ENCODE measurements around the gene POC5. TPM values are rescaled to one million over a fixed set of nuclear protein-coding genes. Genes with fewer than 3 reads are reported as not detected.
"Not testable (repeated sequence)": the region's sequence is repeated elsewhere in the genome, so short reads cannot be mapped to it uniquely, and the experiment has no call there.

POC5 gene
- total and polyA plus RNA-seq, 8 donors: 2.6 to 6.9 (median 4.5) TPM

DNA sequence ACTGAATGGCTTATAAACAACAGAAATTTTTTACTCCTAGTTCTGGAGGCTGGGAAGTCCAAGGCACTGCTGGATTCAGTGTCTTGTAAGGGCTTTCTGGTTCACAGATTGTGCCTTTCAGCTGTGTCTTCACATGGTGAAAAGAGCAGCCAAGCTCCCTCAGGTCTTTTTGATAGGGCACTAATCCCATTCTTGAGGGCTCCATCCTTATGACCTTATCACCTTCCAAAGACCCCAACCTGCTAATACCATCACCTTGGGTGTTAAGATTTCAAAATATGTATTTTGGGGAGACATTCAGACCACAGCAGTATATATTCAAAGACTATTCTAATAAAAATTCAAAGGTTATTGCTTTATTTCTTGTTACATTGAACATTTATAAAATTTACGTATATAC is 16.5 kb upstream of the POC5 start:
- FAIRE-seq (no peak), DNase-seq (no peak), ATAC-seq (no peak)
- Histone ChIP-seq H3K4me3 (no peak overlapping the region), H3K9me3 (no peaks in the 10 kb centered on the region), H3K27ac (no peak overlapping the region), H3K27me3 (no peaks in the 10 kb centered on the region), H3K36me3 (no peaks in the 10 kb centered on the region), H3K4me1 (peaks cover 0 to 5% (median 0%) of the 10 kb centered on the region in 3 donors)
- WGBS, 2 donors: 90 to 91% methylated on average over 1 of the region's 1 CpG
- intact Hi-C loops (cut with DNase I): loop anchor here in 2 of 3 donors (10.0 kb wide), 2 partner anchors 441 to 521 kb away; no protein-coding TSS in a partner anchor
- TF ChIP-seq, protein P1, sequence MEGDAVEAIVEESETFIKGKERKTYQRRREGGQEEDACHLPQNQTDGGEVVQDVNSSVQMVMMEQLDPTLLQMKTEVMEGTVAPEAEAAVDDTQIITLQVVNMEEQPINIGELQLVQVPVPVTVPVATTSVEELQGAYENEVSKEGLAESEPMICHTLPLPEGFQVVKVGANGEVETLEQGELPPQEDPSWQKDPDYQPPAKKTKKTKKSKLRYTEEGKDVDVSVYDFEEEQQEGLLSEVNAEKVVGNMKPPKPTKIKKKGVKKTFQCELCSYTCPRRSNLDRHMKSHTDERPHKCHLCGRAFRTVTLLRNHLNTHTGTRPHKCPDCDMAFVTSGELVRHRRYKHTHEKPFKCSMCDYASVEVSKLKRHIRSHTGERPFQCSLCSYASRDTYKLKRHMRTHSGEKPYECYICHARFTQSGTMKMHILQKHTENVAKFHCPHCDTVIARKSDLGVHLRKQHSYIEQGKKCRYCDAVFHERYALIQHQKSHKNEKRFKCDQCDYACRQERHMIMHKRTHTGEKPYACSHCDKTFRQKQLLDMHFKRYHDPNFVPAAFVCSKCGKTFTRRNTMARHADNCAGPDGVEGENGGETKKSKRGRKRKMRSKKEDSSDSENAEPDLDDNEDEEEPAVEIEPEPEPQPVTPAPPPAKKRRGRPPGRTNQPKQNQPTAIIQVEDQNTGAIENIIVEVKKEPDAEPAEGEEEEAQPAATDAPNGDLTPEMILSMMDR (IDR thresholded peaks at IDR 0.05): no peak

DNA sequence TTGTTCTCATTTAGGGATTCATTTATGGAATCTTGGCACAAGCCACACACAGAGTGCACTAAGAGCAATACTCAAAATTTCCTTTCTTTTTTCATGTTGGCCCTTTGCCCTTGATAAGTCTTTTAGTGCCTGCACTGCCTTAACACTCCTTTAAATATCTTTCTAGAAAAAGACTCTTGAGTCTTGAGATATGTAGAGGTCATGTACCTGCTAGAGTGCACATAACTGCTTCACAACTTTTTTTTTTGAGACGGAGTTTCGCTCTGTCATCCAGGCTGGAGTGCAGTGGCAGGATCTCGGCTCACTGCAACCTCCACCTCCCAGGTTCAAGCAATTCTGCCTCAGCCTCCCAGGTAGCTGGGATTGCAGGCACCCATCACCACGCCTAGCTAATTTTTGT is 14.3 kb upstream of the POC5 start:
- not testable (repeated sequence) for H3K27me3 ChIP-seq, H3K4me3 ChIP-seq, H3K27ac ChIP-seq, H3K4me1 ChIP-seq, FAIRE-seq, H3K36me3 ChIP-seq, H3K9me3 ChIP-seq, ATAC-seq, DNase-seq
- intact Hi-C loops (cut with DNase I): loop anchor here in 2 of 3 donors (10.0 kb wide), 2 partner anchors 443 to 523 kb away; no protein-coding TSS in a partner anchor
- 94 to 96% methylated on average over 4 of the region's 4 CpGs for WGBS, 2 donors

DNA sequence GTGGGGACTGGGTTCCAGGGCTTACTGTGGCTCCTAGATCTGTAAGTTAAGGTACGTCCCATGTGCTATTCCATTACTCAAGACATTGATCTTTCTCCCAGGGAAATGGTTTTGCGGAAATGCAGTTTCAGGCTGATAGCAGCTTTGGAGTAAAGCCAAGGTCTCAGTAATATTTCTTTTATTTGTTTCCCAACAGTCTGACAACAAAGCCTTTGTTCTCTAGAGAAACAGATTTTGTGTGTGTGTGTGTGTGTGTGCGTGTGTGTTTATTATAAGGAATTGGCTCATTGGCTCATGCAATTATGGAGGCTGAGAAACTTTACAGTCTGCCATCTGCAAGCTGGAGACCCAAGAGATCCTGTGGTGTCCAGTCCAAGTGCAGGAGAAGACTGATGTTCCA is 12.1 kb upstream of the POC5 start:
- Histone ChIP-seq H3K36me3 (no peaks in the 10 kb centered on the region), H3K4me1 (peaks cover 0 to 5% (median 0%) of the 10 kb centered on the region in 3 donors), H3K27ac (peak overlapping the region in 2 of 4 donors; percentile 56 to 81), H3K9me3 (no peaks in the 10 kb centered on the region), H3K27me3 (no peaks in the 10 kb centered on the region), H3K4me3 (no peak overlapping the region)
- WGBS, 2 donors: 14 to 15% methylated on average over 3 of the region's 3 CpGs
- TF ChIP-seq, protein P1 (IDR thresholded peaks at IDR 0.05): no peak
- FAIRE-seq (no peak), DNase-seq (peak in 3 of 6 donors; percentile 35 to 45 (median 38)), ATAC-seq (peak; percentile 71 to 87 (median 82))
- intact Hi-C loops (cut with DNase I): no loop called here

GRCh38 chr5:75727931-75728330 is 10.7 kb upstream of the POC5 start:
- Histone ChIP-seq H3K36me3 (no peaks in the 10 kb centered on the region), H3K27me3 (no peaks in the 10 kb centered on the region), H3K9me3 (no peaks in the 10 kb centered on the region), H3K4me1 (peaks cover 0 to 5% (median 0%) of the 10 kb centered on the region in 3 donors), H3K27ac (no peak overlapping the region), H3K4me3 (no peak overlapping the region)
- TF ChIP-seq, protein P1 (IDR thresholded peaks at IDR 0.05): no peak
- intact Hi-C loops (cut with DNase I): no loop called here
- no peak for DNase-seq
- WGBS, 2 donors: 79 to 83% methylated on average over 2 of the region's 2 CpGs
- no peak for FAIRE-seq
- ATAC-seq: no peak

GRCh38 chr5:75726224-75726623 is 9.0 kb upstream of the POC5 start:
- H3K27me3 ChIP-seq; H3K4me3 ChIP-seq; H3K9me3 ChIP-seq; FAIRE-seq; H3K36me3 ChIP-seq; DNase-seq; H3K27ac ChIP-seq; ATAC-seq; H3K4me1 ChIP-seq; intact Hi-C loops (cut with DNase I): not testable (repeated sequence)

DNA sequence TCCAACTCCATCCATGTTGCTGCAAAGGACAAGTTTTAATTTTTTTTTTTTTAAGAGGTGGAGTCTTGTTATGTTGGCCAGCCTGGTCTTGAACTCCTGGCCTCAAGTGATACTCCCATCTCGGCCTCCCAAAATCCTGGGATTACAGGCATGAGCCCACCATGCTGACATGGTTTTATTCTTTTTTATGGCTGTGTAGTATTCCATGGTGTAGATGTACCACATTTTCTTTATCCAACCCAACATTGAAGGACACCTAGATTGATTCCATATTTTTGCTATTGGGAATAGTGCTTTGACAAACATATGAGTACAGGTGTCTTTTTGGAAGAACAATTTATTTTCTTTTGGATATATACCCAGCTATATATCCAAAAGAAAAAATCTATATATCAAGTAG is 6.1 kb upstream of the POC5 start:
- Histone ChIP-seq H3K27ac (no peak overlapping the region), H3K4me1 (no peaks in the 10 kb centered on the region), H3K4me3 (no peak overlapping the region), H3K9me3 (no peaks in the 10 kb centered on the region), H3K27me3 (no peaks in the 10 kb centered on the region), H3K36me3 (no peaks in the 10 kb centered on the region)
- WGBS, 2 donors: 78 to 81% methylated on average over 1 of the region's 1 CpG
- TF ChIP-seq, protein P1 (IDR thresholded peaks at IDR 0.05): no peak
- ATAC-seq: no peak
- FAIRE-seq: no peak
- intact Hi-C loops (cut with DNase I): no loop called here
- no peak for DNase-seq

Data from pancreas (tissue), 10 donors.